Posterior cingulate gyrus (tissue), 11 donors: Measurements from ENCODE around the gene CRTC1.

Experiments used
- DNase-seq, 10 donors: peaks; one replicate each; pipeline versions ENCODE4 v3.0.0 to v3.0.0-alpha.2; 2020 to 2021; ENCODE audit warnings: mixed read lengths in 3 of 10
- intact Hi-C: fragments of 100-400 bp; cut with DNase I; formaldehyde crosslinking; loops from one replicate; pipeline ENCODE4 v1.15.1; 2023

The CRTC1 gene

DNA sequence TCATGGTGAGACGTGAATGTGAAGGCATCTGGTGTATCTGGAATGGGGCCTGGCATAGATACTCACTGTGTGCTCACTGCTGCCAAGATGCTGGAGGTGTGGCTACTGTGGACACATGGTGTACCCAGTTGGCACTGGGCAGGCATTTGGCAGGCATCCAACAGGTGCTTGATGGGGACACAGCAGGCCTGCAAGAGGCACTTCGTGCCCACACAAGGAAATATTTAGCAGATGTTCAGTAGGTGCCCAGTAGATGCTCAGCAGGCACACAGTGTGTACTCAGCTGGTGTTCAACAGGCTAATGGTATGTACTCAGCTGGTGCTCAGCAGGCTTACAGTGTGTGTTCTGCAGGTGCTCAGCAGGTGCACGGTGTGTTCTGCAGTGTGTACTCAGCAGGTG, 14.2 kb downstream of the CRTC1 start:
- DNase-seq: peak in 1 of 10 donors; percentile 27
- intact Hi-C loops: no loop called here

DNA sequence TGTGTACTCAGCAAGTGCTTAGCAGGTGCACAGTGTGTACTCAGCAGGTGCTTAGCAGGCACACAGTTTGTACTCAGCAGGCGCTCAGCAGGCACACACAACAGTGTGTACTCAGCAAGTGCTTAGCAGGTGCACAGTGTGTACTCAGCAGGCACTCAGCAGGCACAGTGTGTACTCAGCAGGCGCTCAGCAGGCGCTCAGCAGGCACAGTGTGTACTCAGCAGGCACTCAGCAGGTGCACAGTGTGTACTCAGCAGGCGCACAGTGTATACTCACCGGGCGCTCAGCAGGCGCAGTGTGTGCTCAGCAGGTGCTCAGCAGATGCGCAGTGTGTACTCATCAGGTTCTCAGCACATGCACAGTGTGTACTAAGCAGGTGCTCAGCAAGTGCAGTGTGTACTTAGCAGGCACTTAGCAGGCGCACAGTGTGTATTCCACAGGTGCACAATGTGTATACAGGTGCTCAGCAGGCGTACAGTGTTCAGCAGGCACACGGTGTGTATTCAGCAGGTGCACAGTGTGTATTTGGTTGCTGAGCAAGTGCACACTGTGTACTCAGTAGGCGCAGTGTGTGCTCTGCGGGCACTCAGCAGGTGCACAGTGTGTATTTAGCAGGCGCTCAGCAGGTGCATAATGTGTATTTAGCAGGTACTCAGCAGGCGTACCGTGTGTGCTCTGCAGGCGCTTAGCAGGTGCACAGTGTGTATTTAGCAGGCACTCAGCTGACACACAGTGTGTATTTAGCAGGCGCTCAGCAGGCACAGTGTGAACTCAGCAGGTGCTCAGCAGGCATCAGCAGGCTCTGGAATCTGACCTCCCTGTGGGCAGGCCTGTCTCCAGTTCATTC, 15.1 kb downstream of the CRTC1 start:
- intact Hi-C loops: no loop called here
- no peak for DNase-seq

DNA sequence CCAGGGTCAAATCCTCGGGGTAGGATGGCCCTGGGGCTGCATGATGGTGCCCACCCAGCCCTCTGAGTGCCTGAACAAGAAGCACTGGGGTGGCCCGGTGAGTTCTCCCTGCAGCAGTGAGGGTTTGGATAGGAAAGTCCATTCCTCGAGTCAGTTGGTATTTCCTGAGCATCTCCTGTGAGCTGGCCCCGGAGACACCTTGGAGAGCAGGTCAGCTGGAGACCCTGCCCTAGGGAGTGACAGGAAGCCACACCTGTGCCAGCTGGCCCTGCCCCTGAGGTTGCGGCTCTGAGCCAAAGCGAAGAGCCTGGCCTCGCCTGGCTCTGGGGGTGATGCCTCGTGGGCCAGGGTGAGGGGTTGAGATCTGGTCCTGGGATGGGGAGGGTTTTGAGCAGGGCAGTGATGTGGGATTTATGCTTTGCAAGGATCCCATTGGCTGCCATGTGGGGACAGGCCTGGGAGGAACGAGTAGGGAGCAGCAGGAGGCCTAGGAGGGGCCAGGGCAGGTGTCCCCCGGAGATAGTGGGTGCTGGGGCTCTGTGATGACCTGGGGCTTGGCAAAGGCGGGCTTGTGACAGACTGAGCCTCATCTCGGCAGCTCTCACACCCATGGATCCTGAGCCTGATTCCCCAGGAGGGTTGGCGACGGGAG, 16.0 kb downstream of the CRTC1 start:
- intact Hi-C loops: no loop called here
- peak in 1 of 10 donors; percentile 77 for DNase-seq

DNA sequence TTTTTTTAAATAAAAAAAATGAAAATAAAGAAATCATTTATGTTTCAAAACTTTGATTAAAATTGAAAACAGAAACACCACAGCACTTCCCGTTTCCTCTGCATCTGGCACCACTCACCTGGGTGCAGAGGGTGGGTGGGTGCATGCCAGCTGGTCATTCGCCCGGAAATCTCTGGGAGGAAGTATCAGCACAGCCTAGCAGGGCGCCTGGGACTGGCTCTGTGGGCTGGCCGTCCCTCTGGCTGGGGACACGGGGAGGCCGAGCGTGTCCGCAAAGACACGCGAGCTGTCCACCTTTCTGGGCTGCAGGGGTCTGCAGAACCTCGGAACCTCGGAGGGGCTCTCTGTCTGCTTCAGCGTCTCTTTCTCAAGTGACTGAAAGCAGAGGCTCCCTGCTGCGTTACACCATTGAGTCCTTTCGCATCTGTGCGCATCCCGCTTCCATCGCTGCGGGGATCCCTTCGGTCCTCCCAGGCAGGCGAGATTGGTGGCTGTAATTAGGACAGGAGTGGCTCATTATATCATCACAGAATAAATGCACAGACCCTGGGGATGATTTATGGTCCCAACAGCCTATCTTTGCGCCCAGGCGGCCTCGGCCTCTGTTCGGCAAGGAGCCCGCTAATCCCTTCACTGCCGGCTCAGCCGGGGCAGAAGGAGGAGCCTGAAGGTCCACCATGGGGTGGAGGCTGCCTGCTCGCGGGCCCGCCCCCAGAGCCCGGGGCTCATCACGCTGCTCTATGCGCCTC, 17.2 kb downstream of the CRTC1 start:
- intact Hi-C loops: no loop called here
- DNase-seq: peak; percentile 36 to 93 (median 56)

DNA sequence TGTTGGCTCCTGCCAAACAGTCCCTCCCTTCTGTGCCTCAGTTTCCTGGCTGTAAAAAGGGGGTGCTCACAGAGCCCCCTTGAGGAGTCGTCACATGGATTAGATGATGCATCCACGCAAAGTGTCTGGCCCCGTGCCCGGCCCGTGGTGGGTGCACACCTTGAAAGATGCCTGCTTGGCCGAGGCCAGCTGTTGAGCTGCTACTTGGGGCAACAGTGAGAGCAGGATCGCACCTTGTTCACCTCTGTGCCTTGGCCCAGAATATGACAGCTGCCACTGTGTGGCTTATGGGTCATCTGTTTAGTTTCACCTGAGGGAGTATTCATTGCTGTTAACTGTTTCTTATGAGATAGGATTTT, 17.7 kb downstream of the CRTC1 start:
- intact Hi-C loops: no loop called here

DNA sequence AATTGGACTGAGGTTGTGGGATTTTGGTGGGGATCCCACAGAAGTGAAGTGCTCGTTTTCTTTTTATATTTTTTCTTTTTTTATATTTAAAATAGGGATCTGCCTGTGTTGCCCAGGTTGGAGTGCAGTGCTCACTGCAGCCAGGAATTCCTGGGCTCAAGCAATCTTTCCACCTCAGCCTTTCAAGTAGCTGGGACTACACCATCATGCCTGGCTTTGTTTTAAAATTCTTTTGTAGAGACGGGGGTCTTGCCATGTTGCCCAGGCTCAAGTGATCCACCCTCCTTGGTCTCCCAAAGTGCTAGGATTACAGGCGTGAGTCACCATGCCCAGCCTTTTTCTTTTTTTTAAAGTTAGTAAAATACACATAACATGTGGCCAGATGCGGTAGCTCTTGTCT, 20.6 kb downstream of the CRTC1 start:
- intact Hi-C loops: no loop called here
- no peak for DNase-seq

More for the DNA sequence above, 17.7 kb downstream of the CRTC1 start:
- no peak for DNase-seq

DNA sequence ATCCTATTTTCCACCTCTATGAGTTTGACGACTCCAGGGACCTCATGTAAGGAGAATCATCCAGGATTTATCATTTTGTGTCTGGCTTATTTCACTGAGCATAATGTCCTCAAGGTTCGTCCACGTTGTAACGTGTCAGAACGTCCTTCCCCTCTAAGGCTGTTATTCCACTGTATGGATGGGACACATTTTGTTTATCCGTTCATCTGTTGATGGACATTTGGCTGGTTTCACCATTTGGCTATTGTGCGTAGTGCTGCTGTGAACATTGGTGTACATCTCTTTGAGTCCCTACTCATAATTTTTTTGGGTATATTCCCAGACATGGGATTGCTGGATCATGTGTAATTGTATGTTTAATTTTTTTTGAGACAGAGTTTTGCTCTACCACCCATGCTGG, 21.5 kb downstream of the CRTC1 start:
- intact Hi-C loops: no loop called here
- DNase-seq: no peak

DNA sequence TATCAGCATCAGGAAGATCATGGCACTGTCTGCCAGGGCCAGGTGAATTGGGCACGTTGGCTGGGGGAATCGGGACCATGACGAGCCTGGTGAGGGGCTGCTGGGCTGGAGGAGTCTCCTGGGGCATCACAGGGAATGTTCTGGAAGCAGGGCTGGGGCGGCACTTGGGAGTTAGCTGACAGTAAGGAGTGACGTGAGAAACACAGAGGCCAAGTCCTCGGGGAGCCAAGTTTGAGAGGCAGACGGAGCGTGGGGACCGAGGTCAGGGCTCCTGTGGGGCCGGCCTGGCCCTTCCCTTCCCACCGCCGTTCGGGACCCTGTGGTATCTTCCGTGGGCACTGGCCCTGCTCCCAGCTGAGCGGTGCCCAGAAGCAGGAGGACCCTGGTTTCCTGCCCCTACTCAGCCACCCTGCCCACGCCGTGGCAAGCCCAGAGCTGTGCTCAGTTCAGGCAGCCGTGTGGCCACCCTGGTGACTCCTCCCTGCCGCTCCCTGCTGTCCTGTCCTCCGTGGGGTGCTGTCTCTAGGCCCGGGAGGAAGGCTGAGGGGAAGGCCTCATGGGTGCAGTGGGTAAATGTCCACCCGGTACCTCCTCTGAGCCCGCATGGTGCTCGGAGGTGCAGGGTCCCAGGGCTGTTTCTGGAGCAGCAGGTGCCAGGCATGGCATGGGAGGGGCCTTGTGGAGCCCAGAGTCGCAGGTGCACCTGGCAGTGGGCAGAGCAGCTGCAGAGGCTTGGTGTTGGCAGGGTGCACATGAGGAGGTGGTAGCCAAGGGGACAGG, 25.2 kb downstream of the CRTC1 start:
- DNase-seq: peak in 1 of 10 donors; percentile 67
- intact Hi-C loops: no loop called here

DNA sequence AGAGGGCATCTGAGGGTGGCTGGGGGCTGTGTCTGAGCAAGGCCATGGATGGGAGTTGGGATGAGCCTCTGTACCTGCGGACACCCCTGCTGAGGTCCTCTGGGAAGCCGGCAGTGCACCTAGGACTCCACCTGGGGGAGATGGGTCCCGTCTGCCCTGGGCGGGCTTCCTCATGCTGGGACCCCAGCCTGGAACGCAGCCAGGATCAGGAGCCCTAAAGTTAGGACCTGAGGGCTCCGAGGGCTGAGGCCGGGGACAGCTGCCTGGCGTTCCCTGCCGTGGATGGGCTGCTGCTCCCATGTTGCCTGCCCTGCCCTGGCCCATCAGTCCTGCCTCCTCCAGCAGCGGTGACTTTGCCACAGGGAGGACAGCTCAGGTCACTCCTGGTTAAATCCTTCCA, 26.1 kb downstream of the CRTC1 start:
- intact Hi-C loops: no loop called here
- DNase-seq: no peak

DNA sequence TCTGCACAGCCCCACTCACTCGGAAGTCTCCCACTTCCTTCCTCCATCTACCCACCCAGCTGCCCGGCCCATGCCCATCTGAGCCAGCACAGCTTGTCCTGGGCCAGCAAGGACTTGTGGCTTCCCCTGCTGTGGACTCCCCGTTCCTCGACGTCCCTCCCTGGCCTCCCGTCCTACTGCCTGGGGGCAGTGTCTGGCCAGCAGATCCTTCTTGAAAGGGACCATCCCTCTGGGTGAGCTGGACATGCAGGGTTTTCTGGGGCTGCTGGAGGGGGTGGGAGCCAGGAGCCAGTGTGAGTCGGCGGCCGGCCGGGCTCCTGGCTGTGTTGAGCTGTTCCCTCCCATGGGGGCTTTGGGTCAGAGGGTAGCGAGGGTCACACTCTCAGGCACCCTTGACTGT, 26.7 kb downstream of the CRTC1 start:
- DNase-seq: no peak
- intact Hi-C loops: no loop called here

DNA sequence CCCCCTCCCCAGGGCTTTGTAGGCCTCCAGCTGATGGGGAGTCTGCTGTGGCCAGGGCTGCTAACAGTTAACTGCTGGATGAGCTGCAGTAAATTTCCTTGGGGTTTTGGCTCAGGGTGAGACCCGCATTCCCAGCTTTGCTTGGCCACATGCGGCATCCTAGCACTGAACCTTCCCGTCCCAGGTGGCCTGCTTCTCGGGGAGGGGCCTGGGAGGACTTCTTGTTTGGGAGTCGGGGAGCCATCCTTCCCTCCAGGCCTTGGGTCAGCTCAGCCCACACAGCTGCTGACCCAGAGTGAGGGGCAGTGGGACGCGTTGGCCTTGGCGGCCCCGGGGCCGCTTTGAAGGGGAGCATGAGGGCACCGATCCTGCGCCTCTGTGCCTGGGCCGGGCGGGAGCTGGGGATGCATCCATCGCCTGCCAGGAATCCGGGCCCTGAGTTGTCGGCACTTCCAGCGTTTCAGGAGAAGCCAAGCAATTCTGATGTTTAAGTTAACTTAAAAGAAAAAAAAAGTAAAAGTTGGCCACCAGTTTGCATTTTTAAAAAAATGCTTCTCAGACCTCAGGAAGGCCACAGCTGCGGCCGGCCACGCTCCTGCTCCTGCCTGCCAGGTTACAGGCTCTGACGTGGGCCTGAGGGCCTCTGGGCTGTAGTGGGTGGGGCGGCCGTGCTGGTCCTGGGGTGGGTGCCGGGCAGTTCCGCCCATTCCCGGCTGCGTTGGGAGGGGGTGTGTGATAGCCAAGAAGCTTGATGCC, 27.7 kb downstream of the CRTC1 start:
- DNase-seq: no peak
- intact Hi-C loops: no loop called here

DNA sequence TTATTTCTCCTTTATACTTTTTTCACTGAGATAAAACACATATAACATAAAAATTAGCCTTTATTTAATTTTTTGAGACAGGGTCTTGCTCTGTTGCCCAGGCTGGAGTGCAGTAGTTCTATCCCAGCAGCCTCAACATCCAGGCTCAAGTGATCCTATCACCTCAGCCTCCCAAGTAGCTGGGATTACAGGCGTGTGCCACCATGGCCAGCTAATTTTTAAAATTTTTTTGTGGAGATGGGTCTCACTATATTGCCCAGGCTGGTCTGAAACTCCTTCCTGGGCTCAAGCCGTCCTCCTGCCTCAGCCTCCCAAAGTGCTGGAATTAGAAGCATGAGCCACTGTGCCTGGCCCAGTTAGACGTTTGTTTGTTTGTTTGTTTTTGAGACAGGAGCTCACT, 28.4 kb downstream of the CRTC1 start:
- intact Hi-C loops: no loop called here
- no peak for DNase-seq

DNA sequence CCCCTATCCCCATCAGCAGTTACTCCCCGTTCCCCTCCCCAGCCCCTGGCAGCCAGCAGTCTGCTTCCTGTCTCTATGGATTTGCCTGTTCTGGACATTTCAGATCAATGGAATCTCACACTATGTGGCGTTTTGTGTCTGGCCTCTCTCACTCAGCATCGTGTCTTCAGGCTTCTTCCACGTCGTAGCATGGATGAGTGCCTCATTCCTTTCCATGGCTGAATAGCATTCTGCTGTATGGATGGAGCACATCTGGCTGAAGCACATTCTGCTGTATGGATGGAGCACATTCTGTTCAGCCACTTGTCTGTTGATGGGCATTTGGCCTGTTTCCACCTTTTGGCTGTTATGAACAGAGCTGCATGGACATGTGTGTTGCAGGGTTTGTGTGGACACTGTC, 29.5 kb downstream of the CRTC1 start:
- intact Hi-C loops: no loop called here
- no peak for DNase-seq

DNA sequence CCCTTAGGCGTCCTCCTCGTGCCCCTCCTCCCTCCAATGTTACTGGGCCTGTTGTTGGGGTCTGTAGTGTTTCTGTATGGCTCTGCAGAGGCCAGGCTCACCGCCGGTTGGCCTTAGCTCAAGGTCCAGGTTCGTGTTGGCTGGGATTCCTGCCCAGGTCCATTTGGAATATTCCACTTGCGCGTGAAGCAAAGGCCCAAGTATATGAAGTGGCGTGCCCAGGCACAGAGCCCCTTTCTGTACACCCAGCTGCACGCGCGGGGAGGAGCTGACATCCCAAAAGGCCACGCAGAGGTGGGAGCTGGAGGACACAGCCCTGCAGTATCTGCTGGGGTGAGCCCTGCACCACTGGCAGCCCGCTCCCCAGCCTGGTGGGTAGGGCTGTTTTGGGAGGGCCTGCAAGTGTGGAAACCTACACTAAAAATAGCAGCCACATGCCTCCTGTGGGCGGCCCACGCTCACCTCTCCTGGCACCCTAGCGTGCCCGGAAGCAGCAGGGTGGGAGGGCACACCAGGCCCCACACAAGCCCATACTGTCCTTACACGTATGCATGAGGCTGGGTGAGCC, 30.2 kb downstream of the CRTC1 start:
- DNase-seq: no peak
- intact Hi-C loops: no loop called here

DNA sequence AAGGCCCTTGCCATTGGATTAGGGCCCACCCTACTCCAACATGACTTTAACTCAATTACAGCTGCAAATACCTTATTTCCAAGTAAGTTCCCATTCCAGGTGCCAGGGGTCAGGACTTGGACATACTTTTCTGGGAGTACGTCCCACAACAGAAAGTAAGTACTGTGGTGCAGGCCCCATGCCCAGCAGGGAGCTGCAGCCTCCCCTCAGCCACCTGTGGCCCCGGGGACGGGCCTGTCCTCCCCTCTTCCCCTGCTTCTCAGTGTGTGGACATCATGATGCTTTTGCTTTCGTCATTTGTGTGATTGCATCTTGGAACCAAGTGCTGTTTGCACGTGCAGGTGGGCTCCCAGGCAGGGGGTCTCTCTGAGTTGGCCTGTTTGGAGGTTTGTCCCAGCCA, 31.9 kb downstream of the CRTC1 start:
- no peak for DNase-seq
- intact Hi-C loops: no loop called here

DNA sequence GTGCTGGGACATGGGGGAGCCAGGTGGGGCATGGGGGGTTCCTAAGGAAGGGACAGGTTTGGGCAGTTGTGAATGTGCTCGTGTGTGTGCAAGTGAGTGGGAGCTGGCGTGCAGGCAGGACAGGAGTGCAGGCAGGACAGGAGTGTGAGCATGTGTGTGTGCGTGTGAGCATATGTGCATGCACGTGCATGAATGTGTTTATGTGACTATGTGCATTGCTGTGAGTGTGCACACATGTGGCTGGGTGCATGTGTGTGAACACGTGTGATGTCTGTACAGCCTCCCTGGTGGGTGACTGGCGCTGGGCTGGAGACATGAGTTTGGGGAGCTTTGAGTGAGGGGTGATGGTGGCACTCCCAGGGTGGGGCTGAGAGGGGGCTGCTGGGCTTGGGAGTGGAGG, 33.4 kb downstream of the CRTC1 start:
- intact Hi-C loops: no loop called here

DNA sequence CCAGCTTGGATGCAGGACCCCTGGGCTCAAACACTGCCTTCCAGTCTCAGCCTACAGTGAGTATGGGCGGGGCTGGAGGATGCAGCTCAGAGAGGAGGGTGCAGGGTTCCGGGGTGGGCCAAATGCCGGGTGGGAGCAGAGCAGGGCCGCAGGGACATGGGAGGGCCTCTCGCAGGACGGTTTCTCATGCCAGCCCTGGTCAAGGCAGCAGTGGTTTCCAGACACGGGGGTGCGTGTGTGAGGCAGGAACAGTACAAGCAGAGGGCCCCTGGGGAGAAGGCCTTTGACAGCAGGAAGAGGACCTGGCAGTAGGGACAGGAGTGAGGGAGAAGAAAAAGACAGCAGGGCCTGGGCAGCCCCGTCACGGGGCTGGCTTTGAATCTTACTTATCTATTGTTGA, 34.1 kb downstream of the CRTC1 start:
- no peak for DNase-seq
- intact Hi-C loops: no loop called here

More for the DNA sequence above, 33.4 kb downstream of the CRTC1 start:
- DNase-seq: no peak

DNA sequence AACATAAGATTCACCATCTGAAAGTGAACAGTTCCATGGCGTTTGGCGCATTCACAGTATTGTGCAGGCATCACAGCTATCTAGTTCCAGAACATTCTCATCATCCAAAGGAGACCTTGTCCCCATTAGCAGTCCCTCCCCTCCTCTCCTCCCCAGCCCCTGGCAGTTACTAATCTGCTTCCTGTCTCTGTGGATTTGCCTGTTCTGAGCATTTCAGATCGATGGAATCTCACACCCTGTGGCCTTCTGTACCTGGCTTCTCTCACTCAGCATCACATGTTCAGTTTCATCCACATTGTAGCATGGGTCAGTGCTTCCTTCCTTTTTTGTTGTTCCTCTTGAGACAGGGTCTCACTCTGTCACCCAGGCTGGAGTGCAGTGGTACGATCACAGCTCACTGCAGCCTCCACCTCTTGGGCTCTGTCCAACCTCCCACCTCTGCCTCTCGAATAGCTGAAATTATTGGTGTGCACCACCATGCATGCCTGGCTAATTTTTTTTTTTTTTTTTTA, 34.6 kb downstream of the CRTC1 start:
- intact Hi-C loops: no loop called here
- DNase-seq: no peak

DNA sequence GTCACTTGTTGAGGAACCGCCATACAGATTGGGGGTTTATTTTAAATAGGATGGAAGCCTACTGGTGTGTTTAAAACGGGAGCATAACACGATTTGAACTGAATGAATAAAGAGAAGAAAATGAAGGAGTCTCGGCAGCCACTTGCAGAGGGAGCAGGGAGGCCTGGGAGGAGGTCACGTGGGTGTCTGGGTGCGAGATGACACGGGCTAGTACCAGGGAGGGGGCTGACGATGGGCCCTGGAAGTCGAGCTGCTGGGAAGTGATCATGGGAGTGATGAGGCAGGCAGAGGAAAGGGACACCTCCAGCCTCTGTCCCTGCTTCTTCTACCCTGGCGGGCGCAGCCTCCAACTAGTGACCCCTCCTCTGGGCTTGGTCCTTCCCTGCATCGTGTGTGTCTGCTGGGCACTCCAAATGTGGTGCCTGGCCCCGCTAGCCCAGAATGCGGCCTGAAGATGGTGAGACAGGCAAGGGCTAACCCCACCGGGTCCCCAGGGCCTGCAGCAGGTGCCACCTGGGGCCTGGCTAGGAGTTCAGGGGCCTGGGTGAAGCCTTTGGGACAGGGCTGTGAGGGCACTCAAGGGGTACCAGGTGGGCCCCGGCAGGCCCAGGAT, 35.5 kb downstream of the CRTC1 start:
- DNase-seq: peak in 1 of 10 donors; percentile 87
- intact Hi-C loops: no loop called here
